Activated gamma-delta T cell treated with anti-CD3 and anti-CD28 coated beads, Interleukin-2, amount 50 U/mL, for 16 hours (primary cell): Measurements from ENCODE around the gene CDK9.
"Not testable (repeated sequence)": the region's sequence is repeated elsewhere in the genome, so short reads cannot be mapped to it uniquely, and the experiment has no call there.

Experiments
- DNase-seq: peaks from one replicate; pipeline ENCODE4 v3.0.0-alpha.2; 2020; ENCODE audit warnings: low read depth

The CDK9 gene

DNA sequence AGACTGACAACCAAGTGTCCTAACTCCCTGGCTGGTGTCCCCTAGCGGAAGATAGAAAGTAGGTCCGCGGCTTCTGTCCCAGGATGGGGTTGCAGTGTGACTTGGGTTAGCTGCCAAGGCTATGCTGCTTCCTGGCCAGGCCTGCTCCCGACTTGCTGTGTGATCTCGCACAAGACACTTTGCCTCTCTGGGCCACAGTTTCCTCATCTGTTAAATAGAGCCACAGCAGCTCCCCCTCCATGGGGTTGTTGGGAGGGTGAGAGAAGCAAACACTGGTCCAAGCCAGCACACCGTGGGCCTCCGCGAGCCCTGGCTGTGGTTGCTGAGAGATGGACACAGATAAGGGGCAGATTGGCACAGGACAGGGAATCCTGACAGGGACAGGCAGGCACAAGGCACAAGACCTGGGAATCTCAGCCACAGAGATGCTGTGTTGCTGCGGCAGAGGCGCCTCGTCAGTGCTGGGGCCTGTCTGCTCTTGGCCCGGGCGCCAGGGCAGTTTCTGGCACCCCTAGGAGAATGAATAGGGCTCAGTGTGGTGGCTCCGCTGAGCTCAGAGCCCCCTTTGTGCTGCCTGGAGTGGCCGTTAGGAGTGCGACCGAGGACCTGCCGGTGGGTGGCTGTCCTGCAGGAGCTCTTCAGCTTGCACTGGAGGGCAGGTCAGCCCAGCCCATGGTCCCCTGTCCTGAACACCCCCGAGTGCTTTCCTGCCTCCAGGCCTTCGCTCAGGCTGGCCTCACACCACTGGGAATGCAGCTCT is 5.5 kb upstream of the CDK9 start:
- no peak for DNase-seq

DNA sequence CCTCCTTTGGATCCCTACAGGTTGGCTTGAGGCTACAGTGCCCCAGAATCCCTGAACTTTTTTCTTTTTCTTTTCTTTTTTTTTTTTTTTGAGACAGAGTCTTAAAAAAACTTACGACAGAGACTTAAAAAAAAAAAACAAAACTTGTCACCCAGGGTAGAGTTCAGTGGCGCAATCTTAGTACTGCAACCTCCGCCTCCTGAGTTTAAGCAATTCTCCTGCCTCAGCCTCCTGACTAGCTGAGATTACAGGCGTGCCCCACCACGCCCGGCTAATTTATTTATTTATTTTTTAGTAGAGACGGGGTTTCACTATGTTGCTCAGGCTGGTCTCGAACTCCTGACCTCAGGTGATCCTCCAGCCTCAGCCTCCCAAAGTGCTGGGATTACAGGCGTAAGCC is 4.9 kb upstream of the CDK9 start:
- DNase-seq = not testable (repeated sequence)

DNA sequence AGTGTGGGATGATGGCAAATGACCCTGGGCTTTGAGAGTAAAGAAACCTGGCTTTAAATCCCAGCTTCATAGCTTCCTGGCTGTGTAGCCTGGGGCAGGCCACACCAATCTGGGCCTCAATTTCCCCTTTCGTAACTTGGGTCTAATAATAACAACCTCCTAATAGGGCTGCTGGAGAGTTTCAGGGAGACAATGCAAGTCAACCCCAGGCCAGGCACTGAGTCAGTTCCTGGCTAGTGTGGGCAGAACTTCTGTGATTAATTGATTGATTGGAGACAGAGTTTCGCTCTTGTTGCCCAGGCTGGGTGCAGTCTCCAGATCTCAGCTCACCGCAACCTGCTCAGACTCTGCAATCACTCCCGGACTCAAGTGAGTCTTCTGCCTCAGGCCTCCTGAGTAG is 4.0 kb upstream of the CDK9 start:
- DNase-seq = no peak

DNA sequence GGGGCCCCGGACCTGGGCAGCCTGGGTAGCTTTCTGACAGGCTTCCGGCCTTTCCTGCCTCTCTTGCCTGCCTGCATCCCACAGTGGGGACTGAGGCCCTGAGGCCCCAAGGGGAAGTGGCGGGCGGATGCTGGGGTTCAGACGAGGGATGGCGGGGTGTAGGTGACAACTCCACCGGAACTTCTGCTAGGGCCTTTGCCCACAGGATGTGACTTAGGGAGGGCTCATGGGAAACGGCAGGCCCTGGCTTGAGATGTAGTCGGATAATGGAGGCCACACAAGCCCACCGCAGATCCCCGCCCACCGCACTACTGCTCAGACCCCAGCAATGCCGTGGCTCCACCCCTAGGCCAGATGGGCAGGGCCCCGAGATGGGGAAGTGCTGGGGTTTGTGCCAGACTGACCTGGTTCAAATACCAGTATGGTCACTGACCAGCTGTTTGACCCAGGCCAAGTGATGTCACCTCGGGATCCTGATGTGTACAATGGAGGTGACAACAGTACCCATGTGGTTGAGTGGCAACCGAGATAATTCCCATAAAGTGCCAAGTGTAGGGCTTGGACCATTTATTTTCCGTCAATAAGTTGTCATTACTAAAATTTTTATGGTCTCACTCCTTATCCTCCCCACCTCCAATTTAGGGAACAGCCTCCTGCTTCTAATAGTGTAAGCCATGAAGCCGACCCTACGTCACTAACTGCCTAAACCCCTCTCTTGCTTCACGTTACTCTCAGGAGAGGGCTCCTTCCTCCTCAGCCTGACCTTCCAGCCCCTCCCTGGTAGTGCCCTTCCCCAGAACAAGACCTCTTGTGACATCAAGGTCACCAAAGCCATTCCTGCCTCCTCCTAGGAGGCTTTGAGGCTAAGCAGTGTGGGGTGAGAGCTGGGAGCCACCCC is 2.5 kb upstream of the CDK9 start:
- DNase-seq = peak; percentile 70

DNA sequence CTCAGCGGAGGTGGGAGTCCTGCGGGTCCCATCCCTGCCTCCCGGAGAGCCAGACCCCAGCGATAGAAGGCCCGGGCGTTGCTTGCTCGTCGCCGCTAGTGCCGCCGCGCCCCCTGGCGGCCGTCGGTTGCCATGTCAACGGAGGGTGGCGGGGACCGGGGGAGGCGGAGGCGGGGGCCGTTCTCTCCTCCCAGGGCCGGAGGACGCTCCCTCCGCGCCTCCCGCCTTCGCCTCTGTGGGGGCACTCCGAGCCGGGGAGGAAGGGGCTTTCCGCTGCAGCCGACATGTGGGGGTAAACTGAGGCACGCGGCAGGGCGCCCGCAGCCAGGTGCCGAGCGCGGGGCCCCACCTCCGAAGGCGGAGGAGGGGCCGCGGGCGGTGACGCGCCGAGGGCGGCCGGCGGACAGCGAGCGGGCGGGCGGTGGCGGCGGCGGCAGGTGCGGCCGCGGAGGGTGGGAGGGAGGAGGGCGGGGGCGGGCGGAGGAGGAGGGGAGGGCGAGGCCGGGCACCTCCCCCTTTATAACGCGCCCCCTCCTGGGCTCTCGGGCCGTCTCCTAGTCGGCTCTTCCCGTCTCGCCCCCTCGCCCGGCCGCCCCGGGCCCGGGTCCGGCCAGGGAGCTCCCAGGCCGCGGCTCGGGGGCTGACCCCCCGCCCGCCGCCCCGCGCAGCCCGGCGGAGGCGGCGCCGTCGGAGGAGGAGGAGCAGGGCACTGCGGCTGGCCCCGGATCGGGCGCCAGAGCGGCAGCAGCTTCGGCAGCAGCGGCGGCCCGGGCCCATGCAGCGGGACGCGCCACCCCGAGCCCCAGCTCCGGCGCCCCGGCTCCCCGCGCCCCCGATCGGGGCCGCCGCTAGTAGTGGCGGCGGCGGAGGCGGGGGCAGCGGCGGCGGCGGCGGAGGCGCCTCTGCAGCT is 556 bp upstream of the CDK9 start:
- peak; percentile 84 for DNase-seq

DNA sequence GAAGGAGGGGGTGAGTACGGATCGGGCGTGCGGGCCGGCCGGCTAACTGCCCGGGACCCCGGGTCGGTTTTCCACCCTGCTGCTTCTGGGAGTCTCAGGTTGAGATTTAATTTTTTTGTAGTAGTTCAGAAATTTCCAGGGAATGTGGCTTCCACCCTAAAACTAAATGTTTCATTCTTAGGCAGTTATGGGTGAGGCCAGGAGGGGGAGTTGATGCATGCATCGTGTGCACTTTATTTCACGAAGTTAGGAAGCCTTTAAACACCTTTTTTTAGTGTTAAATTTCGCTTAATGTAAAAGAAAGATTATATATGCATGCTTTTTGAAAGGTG is 905 bp downstream of the CDK9 start:
- DNase-seq = no peak

DNA sequence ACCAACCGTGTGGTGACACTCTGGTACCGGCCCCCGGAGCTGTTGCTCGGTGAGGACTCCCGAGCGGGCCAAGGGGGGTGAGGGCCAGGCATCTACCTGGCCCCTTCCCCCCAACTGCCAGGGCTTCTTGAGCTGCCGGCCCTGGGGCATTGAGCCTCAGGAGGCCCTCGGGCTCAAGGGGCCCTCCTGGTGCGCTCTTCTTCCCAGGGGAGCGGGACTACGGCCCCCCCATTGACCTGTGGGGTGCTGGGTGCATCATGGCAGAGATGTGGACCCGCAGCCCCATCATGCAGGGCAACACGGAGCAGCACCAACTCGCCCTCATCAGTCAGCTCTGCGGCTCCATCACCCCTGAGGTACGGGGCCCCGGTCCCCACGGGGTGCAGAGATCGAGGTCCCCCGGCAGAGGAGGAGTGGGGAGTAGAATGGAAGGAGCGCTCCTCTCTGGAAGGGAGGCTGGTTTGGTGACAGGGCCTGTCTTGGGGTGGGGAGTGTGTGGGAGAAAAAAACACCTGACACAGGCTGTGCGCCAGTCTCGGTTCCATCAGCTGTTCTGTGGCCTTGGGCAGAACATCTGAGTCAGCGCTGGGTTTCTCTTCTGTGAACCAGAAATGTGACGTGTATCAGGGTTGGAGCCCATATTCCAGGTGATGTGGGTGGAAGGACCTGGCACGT is 2.6 kb downstream of the CDK9 start:
- DNase-seq = no peak

DNA sequence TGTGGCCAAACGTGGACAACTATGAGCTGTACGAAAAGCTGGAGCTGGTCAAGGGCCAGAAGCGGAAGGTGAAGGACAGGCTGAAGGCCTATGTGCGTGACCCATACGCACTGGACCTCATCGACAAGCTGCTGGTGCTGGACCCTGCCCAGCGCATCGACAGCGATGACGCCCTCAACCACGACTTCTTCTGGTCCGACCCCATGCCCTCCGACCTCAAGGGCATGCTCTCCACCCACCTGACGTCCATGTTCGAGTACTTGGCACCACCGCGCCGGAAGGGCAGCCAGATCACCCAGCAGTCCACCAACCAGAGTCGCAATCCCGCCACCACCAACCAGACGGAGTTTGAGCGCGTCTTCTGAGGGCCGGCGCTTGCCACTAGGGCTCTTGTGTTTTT is 3.3 kb downstream of the CDK9 start:
- DNase-seq = no peak

DNA sequence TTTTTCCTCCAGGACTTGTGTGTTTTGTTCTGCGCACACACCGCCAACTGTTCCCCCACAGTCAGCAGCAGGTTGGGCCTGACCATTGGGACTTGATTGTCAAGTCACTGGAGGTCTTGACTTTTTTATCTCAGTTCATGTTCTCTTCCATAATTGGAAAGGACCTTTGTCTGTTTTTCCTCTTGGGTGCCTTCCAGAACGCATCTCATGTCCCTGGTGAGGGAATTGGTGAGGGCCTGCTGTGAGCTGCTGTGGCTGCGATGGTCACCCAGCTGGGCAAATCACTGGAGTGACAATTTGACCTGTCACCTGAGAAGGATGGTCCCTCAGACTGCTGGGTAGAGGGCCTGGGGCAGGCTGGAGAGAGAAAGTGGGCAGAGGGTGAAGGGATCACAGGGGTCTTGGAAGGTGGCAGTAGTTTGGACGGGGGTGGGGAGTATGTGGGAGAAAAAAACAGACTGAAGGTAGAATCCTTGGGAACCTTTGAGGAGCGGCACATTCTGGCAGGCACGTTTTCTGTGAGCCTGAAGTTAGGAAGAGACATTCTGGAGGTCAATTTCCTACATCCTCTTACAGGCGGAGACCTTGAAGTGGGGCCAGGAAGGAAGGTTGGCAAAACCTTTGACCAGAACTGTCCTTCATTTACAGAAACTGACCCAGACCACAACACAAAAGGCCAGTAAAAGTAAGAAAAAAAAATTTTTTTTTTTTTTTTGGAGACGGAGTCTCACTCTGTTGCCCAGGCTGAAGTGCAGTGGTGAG is 4.4 kb downstream of the CDK9 start:
- DNase-seq = no peak

DNA sequence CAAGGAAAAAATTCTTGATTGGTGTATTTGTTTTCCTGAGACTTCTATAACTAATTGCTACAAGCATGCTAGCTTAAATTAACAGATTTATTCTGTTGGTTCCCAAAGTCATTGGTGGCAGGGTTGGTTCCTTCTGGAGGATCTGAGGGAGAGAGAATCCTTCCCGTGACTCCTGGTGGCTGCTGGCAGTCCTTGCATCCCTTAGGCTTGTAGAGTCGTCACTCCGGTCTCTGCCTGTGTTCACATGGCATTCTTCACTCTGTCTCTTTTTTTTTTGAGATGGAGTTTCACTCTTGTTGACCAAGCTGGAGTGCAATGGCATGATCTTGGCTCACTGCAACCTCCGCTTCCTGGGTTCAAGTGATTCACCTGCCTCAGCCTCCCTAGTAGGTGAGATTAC is 5.3 kb downstream of the CDK9 start:
- DNase-seq = no peak

DNA sequence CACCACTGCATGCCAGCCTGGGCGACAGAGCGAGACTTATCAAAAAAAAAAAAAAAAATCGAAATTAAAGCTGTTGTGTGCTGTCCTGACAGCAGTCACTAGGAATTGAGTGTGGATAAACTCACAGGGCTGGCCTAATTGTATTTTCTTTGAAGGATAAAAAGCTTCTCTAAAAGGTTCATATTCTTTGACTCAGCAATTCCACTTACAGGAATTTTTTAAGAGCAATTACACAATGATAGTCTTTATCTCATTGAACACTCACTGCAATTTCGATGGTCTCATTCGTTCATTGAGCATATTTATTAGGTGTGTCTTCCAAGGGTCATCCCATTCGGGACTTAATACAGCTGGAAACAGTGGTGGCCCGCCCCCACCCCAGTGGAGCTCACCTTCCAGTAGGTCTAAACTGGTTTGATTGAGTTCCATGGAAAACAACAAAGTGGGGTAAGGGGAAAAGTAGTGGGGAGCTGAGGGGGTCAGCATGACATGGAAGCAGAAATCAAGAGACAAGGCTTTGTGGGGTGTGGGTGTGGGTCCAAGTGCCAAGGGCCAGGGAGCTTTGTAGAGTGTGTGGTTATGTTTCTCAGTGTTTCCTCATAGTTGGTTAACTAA is 6.7 kb downstream of the CDK9 start:
- no peak for DNase-seq

DNA sequence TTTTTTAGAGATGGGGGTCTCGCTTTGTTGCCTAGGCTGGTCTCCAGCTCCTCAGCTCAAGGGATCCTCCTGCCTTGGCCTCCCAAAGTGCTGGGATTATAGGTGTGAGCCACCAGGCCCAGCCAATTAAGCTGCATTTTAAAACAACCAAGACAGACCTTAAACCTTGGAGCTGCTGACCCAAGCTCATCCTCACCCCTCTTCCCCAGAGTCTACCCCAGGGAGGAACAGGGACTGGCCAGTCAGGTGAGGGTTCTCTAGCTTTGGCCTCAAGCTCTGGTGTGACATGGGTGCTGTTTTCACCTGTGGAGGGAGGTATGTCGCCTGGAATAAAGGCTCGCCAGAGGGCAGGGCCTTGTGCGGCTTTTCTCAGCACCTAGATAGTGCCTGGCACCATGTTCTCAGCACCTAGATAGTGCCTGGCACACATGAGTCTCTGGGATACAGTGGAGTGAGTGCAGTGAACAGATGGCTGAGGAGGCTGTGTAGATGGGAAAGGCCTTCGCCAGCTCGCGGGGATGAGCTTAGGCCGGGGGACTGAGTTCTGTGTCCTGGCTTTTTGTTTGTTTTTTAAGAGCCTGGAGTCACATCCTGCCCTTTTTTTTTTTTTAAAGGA is 7.4 kb downstream of the CDK9 start:
- no peak for DNase-seq

DNA sequence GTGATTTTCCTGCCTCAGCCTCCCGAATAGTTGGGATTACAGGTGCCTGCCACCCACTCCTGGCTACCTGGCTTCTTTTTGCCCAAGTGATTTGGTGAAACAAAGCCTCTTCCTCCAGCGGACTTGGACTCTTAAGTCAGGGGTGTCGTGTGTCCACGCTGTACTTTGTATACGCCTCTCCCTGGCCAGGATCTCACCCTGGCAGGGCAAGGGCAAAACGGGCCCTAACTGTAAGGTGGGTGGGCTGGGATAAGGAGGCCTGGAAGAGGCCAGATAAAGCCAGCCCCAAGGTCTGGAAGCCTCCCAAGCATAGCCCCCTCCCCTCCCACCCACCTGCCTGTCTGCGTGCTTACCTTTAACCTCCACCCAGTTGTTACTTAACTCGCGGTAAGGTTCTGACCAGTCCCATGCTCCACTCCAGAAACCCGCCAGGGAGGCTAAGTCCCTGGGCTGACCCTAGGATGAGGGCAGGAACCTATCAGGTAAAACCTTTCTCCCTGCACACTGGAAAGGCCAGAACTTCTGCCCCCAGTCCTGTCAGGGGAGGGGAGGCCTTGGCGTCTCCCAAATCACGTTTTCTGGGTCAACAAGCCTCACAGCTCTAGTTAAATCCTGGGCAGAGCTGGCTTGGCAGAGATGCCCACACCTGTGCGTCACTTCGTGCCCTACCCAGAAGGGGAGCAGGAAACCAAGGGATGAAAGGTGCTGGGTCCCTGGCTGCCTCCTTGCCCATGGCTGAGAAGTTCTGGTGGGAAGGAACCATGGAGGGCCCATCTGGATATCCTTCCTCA is 8.4 kb downstream of the CDK9 start:
- DNase-seq = no peak

DNA sequence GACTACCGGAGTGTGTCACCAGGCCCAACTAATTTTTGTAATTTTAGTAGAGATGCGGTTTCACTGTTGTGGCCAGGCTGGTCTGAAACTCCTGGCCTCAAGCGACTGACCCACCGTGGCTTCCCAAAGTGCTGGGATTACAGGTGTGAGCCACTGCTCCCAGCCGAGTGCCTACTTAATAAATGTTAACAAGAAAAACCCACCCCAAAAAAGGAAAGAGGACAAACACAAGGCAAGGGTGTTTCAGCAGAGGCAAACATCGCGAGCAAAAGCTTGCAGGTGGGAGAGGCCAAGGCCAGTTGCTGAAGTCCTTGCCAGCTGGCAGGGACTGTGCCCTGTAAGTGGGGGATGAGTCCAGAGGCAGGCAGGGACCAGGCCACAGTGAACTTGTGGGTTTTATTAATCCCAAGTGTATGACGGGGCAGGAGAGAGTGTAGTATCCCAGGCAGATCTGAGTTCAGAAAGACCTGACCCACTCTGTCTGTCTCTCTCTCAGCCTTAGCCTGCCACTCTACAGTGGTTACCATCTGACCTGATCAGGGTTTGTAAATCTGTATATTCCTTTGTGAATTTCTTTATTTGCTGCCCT is 10.5 kb downstream of the CDK9 start:
- DNase-seq = no peak

DNA sequence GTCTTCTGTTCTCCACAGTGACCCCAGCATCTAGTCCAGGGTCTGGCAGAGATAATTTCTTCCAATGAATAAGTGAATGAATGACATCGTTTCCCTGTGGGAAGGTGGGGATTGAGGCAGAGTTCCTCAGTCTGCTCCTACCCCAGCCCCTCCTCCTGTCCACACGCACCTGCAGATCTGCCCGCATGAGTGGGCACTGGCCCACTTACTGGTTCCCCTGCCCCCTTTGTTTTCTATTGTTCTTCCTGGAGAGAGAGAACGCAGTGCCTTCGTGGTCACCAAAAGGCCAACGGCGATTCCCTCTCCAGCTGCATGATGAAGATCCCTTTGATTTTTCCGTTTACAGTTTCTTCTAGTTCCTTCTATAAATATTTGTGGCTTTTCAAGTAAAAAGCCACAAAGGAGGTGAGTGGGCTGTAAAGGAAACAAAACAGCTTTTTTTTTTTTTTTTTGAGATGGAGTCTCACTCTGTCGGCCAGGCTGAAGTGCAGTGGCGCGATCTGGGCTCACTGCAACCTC is 11.1 kb downstream of the CDK9 start:
- no peak for DNase-seq

DNA sequence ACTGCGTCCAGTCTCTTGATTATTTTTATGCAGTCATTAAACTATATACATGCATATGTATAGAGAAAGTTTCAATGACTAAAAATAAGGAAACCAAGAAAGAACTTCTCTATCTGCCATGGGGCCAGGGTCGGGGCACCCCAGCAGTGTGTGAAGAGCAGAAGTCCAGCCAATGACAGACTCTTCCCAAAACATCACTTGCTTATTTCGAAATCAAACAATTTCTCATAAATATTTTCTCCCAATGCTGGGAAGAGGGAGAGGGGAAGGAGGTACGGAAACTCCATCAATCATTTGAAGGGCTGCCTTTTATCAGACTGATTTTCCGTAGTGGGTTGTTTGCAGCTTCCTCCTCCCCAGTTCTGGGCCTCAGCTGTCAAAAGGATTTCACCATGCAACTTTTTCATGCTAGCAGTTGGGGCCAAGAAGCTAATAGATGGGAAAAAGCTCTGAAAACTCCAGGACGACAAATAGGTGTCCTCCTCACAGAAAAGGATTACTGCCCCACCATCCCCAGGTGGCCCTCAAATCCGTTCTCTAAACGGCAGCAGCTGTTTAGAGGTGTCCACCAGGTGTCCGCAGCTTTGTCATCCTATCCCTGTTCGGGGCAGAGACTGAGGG is 16.2 kb downstream of the CDK9 start:
- no peak for DNase-seq

DNA sequence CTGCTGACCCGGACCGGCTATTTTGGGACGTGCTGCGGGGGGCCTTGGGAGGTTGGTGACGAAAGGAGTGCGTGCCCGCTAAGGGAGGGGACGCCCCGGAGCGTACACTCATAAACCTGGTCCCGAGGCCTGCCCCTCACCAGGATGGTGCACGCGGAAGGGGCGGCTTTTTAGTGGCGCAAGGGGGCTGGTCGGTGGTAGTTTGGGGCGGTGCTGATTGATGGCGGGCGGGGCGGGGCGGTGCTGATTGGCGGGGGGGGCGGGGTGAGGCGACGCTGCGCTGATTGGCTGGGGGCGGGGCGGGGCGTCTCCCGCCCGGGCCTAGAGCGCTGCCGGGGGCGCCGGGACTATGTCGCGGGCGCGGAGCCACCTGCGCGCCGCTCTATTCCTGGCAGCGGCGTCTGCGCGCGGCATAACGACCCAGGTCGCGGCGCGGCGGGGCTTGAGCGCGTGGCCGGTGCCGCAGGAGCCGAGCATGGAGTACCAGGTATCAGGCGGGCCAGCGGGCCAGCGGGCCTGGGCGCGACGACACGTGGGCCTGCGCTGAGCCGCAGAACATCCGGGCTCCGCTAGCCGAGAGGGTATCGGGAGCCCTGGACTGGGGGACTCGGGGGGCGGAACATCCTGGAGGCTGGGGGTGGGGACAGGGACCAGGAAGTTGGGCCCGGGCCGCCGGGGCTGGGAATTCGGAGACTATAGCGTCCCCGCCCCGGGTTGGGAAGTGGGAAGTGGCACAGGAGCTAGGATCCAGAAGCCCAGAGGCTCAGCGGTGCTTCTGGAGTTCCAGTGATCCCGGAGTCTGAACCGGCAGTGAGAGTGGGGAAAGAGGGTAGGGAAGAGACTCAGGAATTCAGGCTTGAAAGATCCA is 17.0 kb downstream of the CDK9 start, which contains the start of gene FPGS:
TSS of gene FPGS (plus strand) at position 307 of the 868 bp plus-strand sequence. CDS start at position 350, 43 bp downstream.
- peak; percentile 79 for DNase-seq
